ENCODE results near the gene FUT2.

DNA sequence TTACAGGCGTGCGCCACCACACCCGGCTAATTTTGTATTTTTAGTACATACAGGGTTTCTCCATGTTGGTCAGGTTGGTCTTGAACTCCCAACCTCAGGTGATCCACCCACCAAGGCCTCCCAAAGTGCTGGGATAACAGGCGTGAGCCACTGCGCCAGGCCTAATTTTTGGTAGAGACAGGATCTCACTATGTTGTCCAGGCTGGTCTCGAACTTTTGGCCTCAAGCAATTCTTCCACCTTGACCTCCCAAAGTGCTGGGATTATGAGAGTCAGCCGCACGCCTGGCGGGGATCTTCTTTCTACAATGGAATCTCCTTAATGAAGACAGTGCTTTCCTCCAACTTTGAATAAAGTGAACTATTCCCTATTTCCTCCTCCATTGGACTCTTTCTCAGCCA, 38.9 kb downstream of the FUT2 start:
- TF ChIP-seq, protein P1, sequence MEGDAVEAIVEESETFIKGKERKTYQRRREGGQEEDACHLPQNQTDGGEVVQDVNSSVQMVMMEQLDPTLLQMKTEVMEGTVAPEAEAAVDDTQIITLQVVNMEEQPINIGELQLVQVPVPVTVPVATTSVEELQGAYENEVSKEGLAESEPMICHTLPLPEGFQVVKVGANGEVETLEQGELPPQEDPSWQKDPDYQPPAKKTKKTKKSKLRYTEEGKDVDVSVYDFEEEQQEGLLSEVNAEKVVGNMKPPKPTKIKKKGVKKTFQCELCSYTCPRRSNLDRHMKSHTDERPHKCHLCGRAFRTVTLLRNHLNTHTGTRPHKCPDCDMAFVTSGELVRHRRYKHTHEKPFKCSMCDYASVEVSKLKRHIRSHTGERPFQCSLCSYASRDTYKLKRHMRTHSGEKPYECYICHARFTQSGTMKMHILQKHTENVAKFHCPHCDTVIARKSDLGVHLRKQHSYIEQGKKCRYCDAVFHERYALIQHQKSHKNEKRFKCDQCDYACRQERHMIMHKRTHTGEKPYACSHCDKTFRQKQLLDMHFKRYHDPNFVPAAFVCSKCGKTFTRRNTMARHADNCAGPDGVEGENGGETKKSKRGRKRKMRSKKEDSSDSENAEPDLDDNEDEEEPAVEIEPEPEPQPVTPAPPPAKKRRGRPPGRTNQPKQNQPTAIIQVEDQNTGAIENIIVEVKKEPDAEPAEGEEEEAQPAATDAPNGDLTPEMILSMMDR (IDR thresholded peaks at IDR 0.05; ENCODE audit: borderline replicate concordance, extremely low read depth, low read length, poor library complexity, severe bottlenecking), result no peak
- TF ChIP-seq EZH2 (IDR thresholded peaks at IDR 0.05; ENCODE audit: borderline replicate concordance, low read depth, low read length, severe bottlenecking), result no peak
